ENCODE measurements around the gene LZTR1. TPM values are rescaled to one million over a fixed set of nuclear protein-coding genes. Genes with fewer than 3 reads are reported as not detected.

The LZTR1 gene
- total and polyA plus RNA-seq, 2 of the 8 experiments (the other 6 are each of a cell fraction or from before 2014, with no cell fraction given): 22.3 to 31.0 TPM

GRCh38 chr22:20996598-20997535 is 14.8 kb downstream of the LZTR1 start (continued):
- TF ChIP-seq CHD7 (IDR thresholded peaks at IDR 0.05; ENCODE audit: insufficient replicate concordance, low read length) (no peak), TBP (IDR thresholded peaks at IDR 0.05; ENCODE audit: low read depth, low read length) (no peak), SAP30 (IDR thresholded peaks at IDR 0.05; ENCODE audit: insufficient read depth, insufficient replicate concordance, low read length) (no peak), NANOG (IDR thresholded peaks at IDR 0.05; ENCODE audit: insufficient read depth, low read depth, low read length, poor library complexity, severe bottlenecking) (no peak), EP300 (IDR thresholded peaks at IDR 0.05; ENCODE audit: borderline replicate concordance in 1 of 2, low read depth in 2 of 2, low read length in 2 of 2) (no peak), GABPA (IDR thresholded peaks at IDR 0.05; ENCODE audit: borderline replicate concordance, insufficient read depth, low read length) (no peak), RFX5 (IDR thresholded peaks at IDR 0.05; ENCODE audit: borderline replicate concordance, low read depth, low read length) (no peak), MAFK (IDR thresholded peaks at IDR 0.05; ENCODE audit: low read depth, low read length) (no peak)
